K562 (cell line): ENCODE measurements around the gene EEA1. TPM values are rescaled to one million over a fixed set of nuclear protein-coding genes. Genes with fewer than 3 reads are reported as not detected.

Experiments used
- ATAC-seq: fragments of 200-7000 bp; cut with Tn5 transposase; 3 replicates; pipeline ENCODE4 v1.9.1; 2020; ENCODE audit warnings: moderate library complexity
- BruUV-seq: library from RNA; stranded (reverse); fragments of 400-500 nt; replicated peaks from 2 replicates; lab custom pipeline; 2021; lab: Mats Ljungman, UMichigan
- CTCF ChIA-PET: fragments of 300-600 bp; formaldehyde crosslinking; extraction: SDS; loops from one replicate; lab custom pipeline; 2021; ENCODE audit warnings: low intra/inter-chr PET ratio; lab: Yijun Ruan, JAX
- POLR2A ChIA-PET: fragments of 300-600, 350-650 bp; sonication (Branson Sonifier 250); formaldehyde crosslinking; extraction: SDS; loops from one replicate; lab custom pipeline; 2021; ENCODE audit warnings: antibody characterized with exemption, inconsistent platforms; lab: Yijun Ruan, JAX
- DNase-seq, 4 experiments: peaks; one replicate each; pipeline versions ENCODE4 v3.0.0 to v3.0.0-alpha.2; 2011 to 2018; ENCODE audit warnings: low spot score in 3 of 4, mixed read lengths in 3 of 4; ENCODE audit errors: extremely low read depth in 1 of 4
- FAIRE-seq: peaks from 2 replicates; lab custom pipeline; 2011; peaks lifted over from hg19 to GRCh38; lab: Jason Lieb, UNC
- H2AFZ ChIP-seq: 2 replicates; pipeline ENCODE4 v1.6.0; 2011; ENCODE audit warnings: low read depth, low read length, control low read depth, inconsistent platforms
- H3K27ac ChIP-seq: fragments of 200-600 bp; 3 replicates; pipeline ENCODE4 v1.8.0; 2011; ENCODE audit warnings: low read depth, mild to moderate bottlenecking, control low read depth, inconsistent platforms, low read length, moderate library complexity, mixed read lengths; ENCODE audit errors: extremely low read depth
- H3K27me3 ChIP-seq, 2 experiments: fragments of 300-600 bp in 1 of 2; 2 replicates in 1 of 2; 3 replicates in 1 of 2; pipeline versions ENCODE4 v1.6.0 to v1.8.0; 2011; ENCODE audit warnings: inconsistent platforms in 2 of 2, low read length in 2 of 2, mild to moderate bottlenecking in 1 of 2, mixed read lengths in 1 of 2, moderate library complexity in 1 of 2; ENCODE audit not compliant: control insufficient read depth in 2 of 2, insufficient read depth in 2 of 2
- H3K36me3 ChIP-seq: fragments of 300-600 bp; 3 replicates; pipeline ENCODE4 v1.8.0; 2011; ENCODE audit warnings: mild to moderate bottlenecking, low read length, inconsistent platforms; ENCODE audit not compliant: control insufficient read depth, insufficient read depth
- H3K4me1 ChIP-seq, 2 experiments: fragments of 200-600 bp in 1 of 2; replicated peaks in 1 of 2; 2 replicates in 1 of 2; 3 replicates in 1 of 2; pipeline versions ENCODE4 v1.5.1 to v1.8.0; 2011; ENCODE audit warnings: inconsistent platforms in 2 of 2, low read length in 2 of 2, mild to moderate bottlenecking in 1 of 2, mixed read lengths in 1 of 2, moderate library complexity in 1 of 2; ENCODE audit not compliant: control insufficient read depth in 2 of 2, insufficient read depth in 2 of 2
- H3K4me2 ChIP-seq: 2 replicates; pipeline ENCODE4 v1.6.1; 2011; ENCODE audit warnings: low read length, control low read depth, inconsistent platforms, mixed read lengths; ENCODE audit not compliant: insufficient read depth
- H3K4me3 ChIP-seq: fragments of 200-600 bp; sonication (generic), shearing (Covaris generic); 2 replicates; pipeline ENCODE4 v1.5.1; 2016; ENCODE audit warnings: control low read depth, inconsistent platforms
- H3K79me2 ChIP-seq: fragments of 200-600 bp; 3 replicates; pipeline ENCODE4 v1.8.0; 2011; ENCODE audit warnings: low read length, inconsistent platforms; ENCODE audit not compliant: control insufficient read depth, insufficient read depth
- H3K9ac ChIP-seq, 2 experiments: 2 replicates each; pipeline versions ENCODE4 v1.6.0 to v1.6.1; 2011; ENCODE audit warnings: low read depth in 2 of 2, low read length in 2 of 2, control low read depth in 1 of 2, inconsistent platforms in 1 of 2, mild to moderate bottlenecking in 1 of 2, mixed read lengths in 1 of 2; ENCODE audit not compliant: insufficient read depth in 1 of 2
- H3K9me1 ChIP-seq: one replicate; pipeline ENCODE4 v1.6.0; 2011; ENCODE audit warnings: inconsistent platforms, mild to moderate bottlenecking, low read length, moderate library complexity; ENCODE audit not compliant: control insufficient read depth, insufficient read depth
- H3K9me3 ChIP-seq: replicated peaks from 2 replicates; pipeline ENCODE4 v1.5.1; 2011; ENCODE audit warnings: low read depth, low read length, inconsistent platforms; ENCODE audit not compliant: control insufficient read depth, insufficient read depth
- H4K20me1 ChIP-seq: replicated peaks from 2 replicates; pipeline ENCODE4 v1.6.1; 2011; ENCODE audit warnings: low read length, inconsistent platforms, mixed read lengths; ENCODE audit not compliant: control insufficient read depth, insufficient read depth
- ARID1B ChIP-seq: fragments of 450-650 bp; IDR thresholded peaks from 2 replicates; pipeline ENCODE4 v1.6.1; 2016; ENCODE audit warnings: antibody characterized with exemption, mild to moderate bottlenecking, inconsistent platforms
- CBFA2T3 ChIP-seq: fragments of 450-650 bp; IDR thresholded peaks from 2 replicates; pipeline ENCODE4 v1.6.1; 2017
- EHMT2 ChIP-seq: fragments of 450-650 bp; IDR thresholded peaks from 2 replicates; pipeline ENCODE4 v1.6.1; 2018; ENCODE audit warnings: antibody characterized with exemption
- EP400 ChIP-seq: fragments of 450-650 bp; IDR thresholded peaks from 2 replicates; pipeline ENCODE4 v1.6.1; 2017; ENCODE audit warnings: antibody characterized with exemption, mild to moderate bottlenecking, moderate library complexity
- ESRRB ChIP-seq: fragments of 250-450 bp; sonication (Bioruptor Pico); IDR thresholded peaks from 2 replicates; pipeline ENCODE4 v1.5.0; 2020; ENCODE audit warnings: mild to moderate bottlenecking, moderate library complexity, borderline replicate concordance
- HDGF ChIP-seq: fragments of 450-650 bp; IDR thresholded peaks from 2 replicates; pipeline ENCODE4 v1.6.1; 2016
- L3MBTL2 ChIP-seq: fragments of 450-650 bp; IDR thresholded peaks from 2 replicates; pipeline ENCODE4 v1.6.1; 2016; ENCODE audit warnings: mild to moderate bottlenecking, moderate library complexity
- MECOM ChIP-seq: fragments of 250-450 bp; sonication (Bioruptor Pico); IDR thresholded peaks from 2 replicates; pipeline ENCODE4 v1.8.0; 2022; ENCODE audit warnings: inconsistent platforms
- NCOR1 ChIP-seq: fragments of 450-650 bp; IDR thresholded peaks from 2 replicates; pipeline ENCODE4 v1.6.1; 2016; ENCODE audit warnings: mild to moderate bottlenecking, moderate library complexity
- NFIC ChIP-seq: fragments of 450-650 bp; IDR thresholded peaks from 2 replicates; pipeline ENCODE4 v1.6.1; 2017; ENCODE audit warnings: mild to moderate bottlenecking, inconsistent platforms
- RAD51 ChIP-seq: fragments of 450-650 bp; IDR thresholded peaks from 2 replicates; pipeline ENCODE4 v1.7.1; 2016; ENCODE audit warnings: low read depth, mild to moderate bottlenecking, borderline replicate concordance
- RCOR1 ChIP-seq, 2 experiments: IDR thresholded peaks; 2 replicates each; pipeline ENCODE4 v1.6.1; 2012; ENCODE audit warnings: low read depth in 2 of 2, low read length in 2 of 2, borderline replicate concordance in 1 of 2, improper control_type of control experiment in 1 of 2
- SMARCA4 ChIP-seq: fragments of 450-650 bp; IDR thresholded peaks from 2 replicates; pipeline ENCODE4 v1.6.1; 2016
- SMARCE1 ChIP-seq: fragments of 450-650 bp; IDR thresholded peaks from 2 replicates; pipeline ENCODE4 v1.7.1; 2016; ENCODE audit warnings: mild to moderate bottlenecking
- TCF3 ChIP-seq: sonication (generic); formaldehyde crosslinking; IDR thresholded peaks from 2 replicates; pipeline ENCODE4 v1.4.0; 2020; ENCODE audit warnings: mild to moderate bottlenecking, missing genetic modification reagents
- TFE3 ChIP-seq: fragments of 450-650 bp; formaldehyde crosslinking; IDR thresholded peaks from 2 replicates; pipeline ENCODE4 v1.4.0; 2020; ENCODE audit warnings: mild to moderate bottlenecking, mixed read lengths
- ZNF655 ChIP-seq: fragments of 250-450 bp; sonication (Bioruptor Pico); IDR thresholded peaks from 2 replicates; pipeline ENCODE4 v1.5.0; 2021
- ZNF76 ChIP-seq: fragments of 250-450 bp; sonication (Bioruptor Pico); IDR thresholded peaks from 2 replicates; pipeline ENCODE4 v1.4.0; 2020; ENCODE audit warnings: mild to moderate bottlenecking, moderate library complexity, borderline replicate concordance
- WGBS: fragments of 100-300 bp; shearing (Covaris generic); methylation state at CpG from one replicate; pipeline ENCODE4 v1.1.6; 2016; ENCODE audit warnings: low coverage, mixed read lengths; ENCODE audit not compliant: insufficient coverage; ENCODE audit errors: missing lambda C conversion rate; 5-methylcytosine and 5-hydroxymethylcytosine counted together
- in situ Hi-C: fragments of 300-500 bp; cut with MboI; formaldehyde crosslinking; loops from 4 replicates; pipeline ENCODE4 v1.15.0; 2018; ENCODE audit warnings: inconsistent platforms, mixed read lengths
- intact Hi-C: fragments of 100-400 bp; cut with micrococcal nuclease; formaldehyde crosslinking; loops from 2 replicates; pipeline ENCODE4 v1.14.2; 2022
- polyA plus RNA-seq, 8 experiments: library from polyadenylated mRNA; depleted of rRNA in 4 of 8; stranded (reverse) in 5 of 8; unstranded in 3 of 8; fragments of >200 nt; fragmentation: Nextera tagmentation in 2 of 8; fragmentation: Illumina TruSeq in 1 of 8; extraction: Ambion mirVana in 2 of 8; extraction: Trizol in 1 of 8; gene quantifications; 2 replicates each; pipeline versions ENCODE4 v1.2.1 to v1.2.3, GENCODE V29; 2011 to 2014; ENCODE audit warnings: inconsistent platforms in 1 of 8, missing spikeins in 1 of 8
- total RNA-seq, 7 experiments: library from RNA; depleted of rRNA in 6 of 7; stranded (reverse); fragments of >200 nt in 6 of 7; fragmentation: Illumina TruSeq in 2 of 7; extraction: Trizol in 2 of 7; gene quantifications; 2 replicates each; pipeline versions ENCODE4 v1.2.1 to v1.2.3, GENCODE V29; 2011 to 2021; ENCODE audit warnings: low replicate concordance in 1 of 7
- TF ChIP-seq, protein P1 (sequence below), 2 experiments: fragments of 450-650 bp; conservative IDR thresholded peaks; 2 replicates each; pipeline ENCODE4 v1.6.1; 2017; ENCODE audit warnings: mild to moderate bottlenecking in 2 of 2, moderate library complexity in 2 of 2

The EEA1 gene
- total and polyA plus RNA-seq, 9 of the 15 experiments (the other 6 are each of a cell fraction or from before 2014, with no cell fraction given) = 3.5 to 17.1 (median 7.5) TPM

- CTCF ChIA-PET = interaction anchor here (0.7 kb wide), 1 partner anchor 73 kb away, joined by 4 read pairs; no protein-coding TSS in a partner anchor
- no TSS peak for BruUV-seq
- no peaks in the 10 kb centered on the region for H3K27me3 ChIP-seq
- no peak for TF ChIP-seq ESRRB (CRISPR knock-in tag)
- TF ChIP-seq SMARCE1 = no peak
- 0 out of 2 replicates have a peak, but pooled peaks have one; percentile 27 for TF ChIP-seq EP400
- no peak for TF ChIP-seq MECOM
- peak; percentile 82 for TF ChIP-seq TFE3 (CRISPR knock-in tag)
- peak; percentile 76 for TF ChIP-seq CBFA2T3
- TF ChIP-seq ZNF655 = no peak
- TF ChIP-seq, protein P1, sequence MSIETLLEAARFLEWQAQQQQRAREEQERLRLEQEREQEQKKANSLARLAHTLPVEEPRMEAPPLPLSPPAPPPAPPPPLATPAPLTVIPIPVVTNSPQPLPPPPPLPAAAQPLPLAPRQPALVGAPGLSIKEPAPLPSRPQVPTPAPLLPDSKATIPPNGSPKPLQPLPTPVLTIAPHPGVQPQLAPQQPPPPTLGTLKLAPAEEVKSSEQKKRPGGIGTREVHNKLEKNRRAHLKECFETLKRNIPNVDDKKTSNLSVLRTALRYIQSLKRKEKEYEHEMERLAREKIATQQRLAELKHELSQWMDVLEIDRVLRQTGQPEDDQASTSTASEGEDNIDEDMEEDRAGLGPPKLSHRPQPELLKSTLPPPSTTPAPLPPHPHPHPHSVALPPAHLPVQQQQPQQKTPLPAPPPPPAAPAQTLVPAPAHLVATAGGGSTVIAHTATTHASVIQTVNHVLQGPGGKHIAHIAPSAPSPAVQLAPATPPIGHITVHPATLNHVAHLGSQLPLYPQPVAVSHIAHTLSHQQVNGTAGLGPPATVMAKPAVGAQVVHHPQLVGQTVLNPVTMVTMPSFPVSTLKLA (conservative IDR thresholded peaks at IDR 0.05) = peak; percentile 21 to 46; a peak in 2 of 4 replicates
- TF ChIP-seq RCOR1 (IDR thresholded peaks at IDR 0.05; ENCODE audit: borderline replicate concordance in 1 of 2, low read depth in 2 of 2, low read length in 2 of 2) = 0 out of 4 replicates have a peak, but pooled peaks of 1 of the 2 experiments have one; percentile 33
- TF ChIP-seq RAD51 = peak; percentile 70
- TF ChIP-seq NCOR1 = peak; percentile 27; the same call in 1 of the 2 replicates
- peak; percentile 30; the same call in 1 of the 2 replicates for TF ChIP-seq TCF3 (CRISPR knock-in tag)
- TF ChIP-seq HDGF = peak; percentile 18; the same call in 1 of the 2 replicates
- TF ChIP-seq L3MBTL2 = 0 out of 2 replicates have a peak, but pooled peaks have one; percentile 19
- 0 out of 2 replicates have a peak, but pooled peaks have one; percentile 44 for TF ChIP-seq SMARCA4
- 0 out of 2 replicates have a peak, but pooled peaks have one; percentile 44 for TF ChIP-seq ZNF76 (CRISPR knock-in tag)
- TF ChIP-seq ARID1B = 0 out of 2 replicates have a peak, but pooled peaks have one; percentile 26
- peak; percentile 63 for TF ChIP-seq NFIC
- TF ChIP-seq EHMT2 = 0 out of 2 replicates have a peak, but pooled peaks have one; percentile 18
Observed at GRCh38 chr12:92879698-92880322, 49.3 kb downstream of the EEA1 start.

More at GRCh38 chr12:92879698-92880322, 49.3 kb downstream of the EEA1 start:
- Histone ChIP-seq H3K36me3 (peaks cover 9% of the 10 kb centered on the region; the same call in 1 of the 3 replicates), H3K9me3 (no peaks in the 10 kb centered on the region), H3K4me2 (peak overlapping the region; percentile 80), H3K4me3 (no peak overlapping the region), H3K4me1 (peaks cover 11 to 17% of the 10 kb centered on the region in 2 experiments; a peak in 4 of 5 replicates), H3K9ac (peak overlapping the region; percentile 15 to 65; a peak in 2 of 4 replicates), H3K27ac (peak overlapping the region; percentile 72), H3K9me1 (no peaks in the 10 kb centered on the region), H2AFZ (peak overlapping the region; percentile 61), H3K79me2 (peaks cover 37% of the 10 kb centered on the region), H4K20me1 (no peaks in the 10 kb centered on the region)
- DNase-seq (peak; percentile 50 to 78 (median 63)), ATAC-seq (peak; percentile 93), FAIRE-seq (peak; percentile 92)
- 3% methylated on average over 2 of the region's 2 CpGs for WGBS
- intact Hi-C loops (no loop called here), in situ Hi-C loops (no loop called here)
- POLR2A ChIA-PET = interaction anchor here (1.1 to 1.2 kb wide), 2 partner anchors 22 to 745 kb away, joined by 3 read pairs; no protein-coding TSS in a partner anchor
